Stimulated activated CD4-positive, alpha-beta T cell treated with anti-CD3 and anti-CD28 coated beads, Interleukin-15, amount 100 ng/mL, for 48 hours (primary cell): ENCODE measurements around the gene SYNGR1.
"Not testable (repeated sequence)": the region's sequence is repeated elsewhere in the genome, so short reads cannot be mapped to it uniquely, and the experiment has no call there.

Experiments
- DNase-seq, 2 donors: peaks; one replicate each; pipeline ENCODE4 v3.0.0-alpha.2; 2020; ENCODE audit warnings: low read depth in 2 of 2

The SYNGR1 gene

DNA sequence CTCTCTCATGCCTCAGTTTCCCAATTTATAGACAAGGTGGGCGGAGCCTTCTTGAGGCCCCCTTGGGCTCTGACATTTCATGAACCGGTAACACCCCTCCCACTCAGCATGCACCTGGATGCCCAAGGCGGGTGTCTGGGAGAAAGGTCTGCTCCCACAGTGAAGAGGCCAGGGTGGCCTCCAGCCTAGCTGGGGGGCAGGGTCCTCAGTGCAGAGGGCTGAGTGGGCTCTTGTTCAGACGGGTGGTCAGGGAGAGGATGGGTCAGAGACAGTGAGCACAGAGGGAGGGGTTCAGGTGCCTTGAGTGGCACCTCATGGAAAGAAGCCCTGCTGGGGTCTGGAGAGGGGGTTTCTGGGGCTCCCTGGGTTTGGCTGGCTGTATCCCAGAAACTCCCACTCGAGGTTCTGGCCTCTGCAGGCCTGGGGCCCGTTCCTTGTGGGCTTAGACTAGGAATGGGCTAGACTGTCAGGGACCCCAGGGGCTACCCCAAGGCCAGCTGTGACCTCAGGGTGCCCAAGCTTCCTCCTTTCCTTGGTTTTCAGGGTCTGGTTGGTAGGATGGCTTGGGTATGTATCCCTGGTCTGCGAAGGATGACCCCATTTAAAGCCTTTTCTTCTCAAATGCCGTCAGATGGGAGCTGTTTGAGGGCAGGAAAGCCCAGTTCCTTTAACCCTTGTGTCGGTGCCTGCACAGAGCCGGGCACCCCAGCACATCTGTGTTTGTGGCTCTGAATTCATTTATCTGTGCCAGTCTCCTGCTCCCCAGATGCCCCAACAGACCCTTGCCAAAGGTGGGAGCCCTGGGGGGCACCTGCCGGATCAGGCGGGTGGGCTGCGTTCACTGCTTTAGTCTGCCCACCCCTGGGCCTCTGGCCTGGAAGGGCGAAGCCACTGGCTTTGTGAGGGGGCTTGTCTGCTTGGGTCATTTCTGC is 1.2 kb downstream of the SYNGR1 start:
- no peak for DNase-seq

- DNase-seq: no peak
These were observed 2.0 kb downstream of the SYNGR1 start for GRCh38 chr22:39351689-39352214.

- no peak for DNase-seq
These were observed 2.6 kb downstream of the SYNGR1 start for GRCh38 chr22:39352306-39352891.

GRCh38 chr22:39353346-39353745 is 3.6 kb downstream of the SYNGR1 start:
- DNase-seq: no peak

DNA sequence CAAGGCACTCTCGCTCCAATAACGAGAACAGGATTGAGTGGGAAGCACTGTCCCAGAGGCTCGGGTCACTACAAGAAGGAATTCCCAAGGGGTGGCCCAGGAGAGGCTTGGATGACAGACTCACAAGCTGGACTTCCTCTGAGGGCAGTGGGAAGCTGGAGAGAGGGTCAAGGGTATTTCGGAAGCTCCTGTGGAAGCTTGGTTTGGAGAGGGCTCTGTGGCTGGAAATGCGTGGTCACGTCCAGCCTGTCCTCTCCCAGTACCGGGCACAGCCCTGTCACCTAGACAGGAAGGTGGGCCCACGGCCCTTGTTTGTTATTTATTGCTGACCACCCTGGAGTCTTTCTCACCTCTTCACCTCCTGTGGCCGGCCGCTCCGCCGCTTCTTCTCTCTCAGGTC is 5.3 kb downstream of the SYNGR1 start:
- no peak for DNase-seq

DNA sequence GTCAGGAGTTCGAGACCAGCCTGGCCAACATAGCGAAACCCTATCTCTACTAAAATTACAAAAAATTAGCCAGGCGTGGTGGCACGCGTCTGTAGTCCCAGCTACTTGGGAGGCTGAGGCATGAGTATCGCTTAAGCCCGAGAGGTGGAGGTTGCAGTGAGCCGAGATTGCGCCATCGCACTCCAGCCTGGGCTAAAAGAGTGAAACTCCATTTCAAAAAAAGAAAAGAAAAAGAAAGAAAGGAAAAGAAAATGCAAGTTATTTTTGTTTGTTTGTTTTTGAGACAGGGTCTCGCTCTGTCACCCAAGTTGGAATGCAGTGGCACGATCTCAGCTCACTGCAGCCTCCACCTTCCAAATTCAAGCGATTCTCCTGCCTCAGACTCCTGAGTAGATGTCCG is 6.0 kb downstream of the SYNGR1 start:
- DNase-seq: not testable (repeated sequence)

DNA sequence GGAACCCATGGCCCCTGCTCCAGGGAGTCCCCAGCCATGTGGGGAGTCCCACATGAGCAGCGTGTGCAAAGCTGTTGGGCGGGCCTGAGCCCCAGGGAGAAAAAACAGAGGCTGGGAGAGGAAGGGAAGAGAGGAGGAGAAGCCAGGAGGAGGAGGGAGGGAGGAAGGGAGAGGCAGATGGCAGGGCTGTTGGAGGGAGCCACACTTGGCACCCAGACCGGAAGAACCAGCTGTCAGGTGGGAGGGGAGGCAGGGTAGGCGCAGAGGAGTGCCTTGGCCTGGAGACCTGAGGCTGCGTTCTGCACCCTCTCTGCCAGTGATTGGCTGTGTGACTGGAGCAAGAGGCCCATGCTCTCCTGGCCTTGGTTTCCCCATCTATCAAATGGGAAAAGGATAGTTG is 6.7 kb downstream of the SYNGR1 start:
- DNase-seq: no peak

DNA sequence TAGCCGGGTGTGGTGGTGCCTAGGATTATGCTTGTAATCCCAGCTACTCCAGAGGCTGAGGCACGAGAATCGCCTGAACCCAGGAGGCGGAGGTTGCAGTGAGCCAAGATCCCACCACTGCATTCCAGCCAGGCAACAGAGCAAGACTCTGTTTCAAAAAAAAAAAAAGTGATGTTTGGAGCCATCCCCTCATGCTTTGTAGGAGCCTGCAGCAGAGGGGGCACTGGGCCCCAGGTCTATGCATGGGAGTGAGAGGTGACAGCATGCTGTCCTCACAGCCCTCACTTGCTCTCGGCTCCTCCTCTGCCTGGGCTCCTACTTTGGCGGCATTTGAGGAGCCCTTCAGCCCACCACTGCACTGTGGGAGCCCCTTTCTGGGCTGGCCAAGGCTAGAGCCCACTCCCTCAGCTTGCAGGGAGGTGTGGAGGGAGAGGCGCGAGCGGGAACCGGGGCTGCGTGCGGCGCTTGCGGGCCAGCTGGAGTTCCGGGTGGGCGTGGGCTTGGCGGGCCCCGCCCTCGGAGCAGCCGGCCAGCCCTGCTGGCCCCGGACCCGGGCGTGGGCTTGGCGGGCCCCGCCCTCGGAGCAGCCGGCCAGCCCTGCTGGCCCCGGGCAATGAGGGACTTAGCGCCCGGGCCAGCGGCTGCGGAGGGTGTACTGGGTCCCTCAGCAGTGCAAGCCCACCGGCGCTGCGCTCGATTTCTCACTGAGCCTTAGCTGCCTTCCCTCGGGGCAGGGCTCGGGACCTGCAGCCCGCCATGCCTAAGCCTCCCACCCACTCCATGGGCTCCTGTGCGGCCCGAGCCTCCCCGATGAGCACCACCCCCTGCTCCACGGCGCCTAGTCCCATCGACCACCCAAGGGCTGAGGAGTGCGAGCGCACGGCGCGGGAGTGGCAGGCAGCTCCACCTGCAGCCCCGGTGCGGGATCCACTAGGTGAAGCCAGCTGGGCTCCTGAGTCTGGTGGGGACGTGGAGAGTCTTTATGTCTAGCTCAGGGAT is 7.6 kb downstream of the SYNGR1 start:
- DNase-seq: not testable (repeated sequence)

DNA sequence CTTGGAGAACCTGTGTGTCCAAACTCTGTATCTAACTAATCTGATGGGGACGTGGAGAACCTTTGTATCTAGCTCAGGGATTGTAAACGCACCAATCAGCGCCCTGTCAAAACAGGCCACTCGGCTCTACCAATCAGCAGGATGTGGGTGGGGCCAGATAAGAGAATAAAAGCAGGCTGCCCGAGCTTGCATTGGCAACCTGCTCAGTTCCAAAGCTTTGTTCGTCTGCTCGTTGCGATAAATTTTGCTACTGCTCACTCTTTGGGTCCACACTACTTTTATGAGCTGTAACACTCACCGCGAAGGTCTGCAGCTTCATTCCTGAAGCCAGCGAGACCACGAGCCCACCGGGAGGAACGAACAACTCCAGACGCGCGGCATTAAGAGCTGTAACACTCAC is 8.4 kb downstream of the SYNGR1 start:
- DNase-seq: not testable (repeated sequence)

DNA sequence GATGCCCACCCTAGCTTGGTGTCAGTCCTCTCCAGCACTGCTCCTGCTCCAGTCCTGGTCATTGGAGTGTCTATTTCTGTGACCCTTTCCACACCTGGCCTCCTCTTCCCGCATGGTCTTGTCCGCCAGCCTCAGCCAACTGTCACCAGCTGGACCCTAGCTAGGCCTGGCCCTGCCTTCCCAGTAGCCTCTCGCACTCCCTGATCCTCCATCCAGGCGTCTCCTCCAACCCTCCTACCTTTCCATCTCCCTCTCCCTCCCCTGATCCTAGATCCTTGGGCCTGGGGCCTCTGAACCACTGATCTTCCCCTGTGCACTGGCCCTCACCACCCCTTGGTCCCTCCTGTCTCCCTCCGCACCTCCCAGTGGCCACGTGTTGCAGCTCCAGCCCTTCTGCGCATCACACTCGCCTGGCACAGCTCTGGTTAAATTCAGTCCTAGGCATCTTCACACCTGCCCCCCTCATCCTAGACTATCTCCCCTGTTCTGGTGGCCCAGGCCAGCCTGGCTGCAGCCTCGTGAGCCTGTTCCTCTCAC is 9.9 kb downstream of the SYNGR1 start:
- DNase-seq: no peak

DNA sequence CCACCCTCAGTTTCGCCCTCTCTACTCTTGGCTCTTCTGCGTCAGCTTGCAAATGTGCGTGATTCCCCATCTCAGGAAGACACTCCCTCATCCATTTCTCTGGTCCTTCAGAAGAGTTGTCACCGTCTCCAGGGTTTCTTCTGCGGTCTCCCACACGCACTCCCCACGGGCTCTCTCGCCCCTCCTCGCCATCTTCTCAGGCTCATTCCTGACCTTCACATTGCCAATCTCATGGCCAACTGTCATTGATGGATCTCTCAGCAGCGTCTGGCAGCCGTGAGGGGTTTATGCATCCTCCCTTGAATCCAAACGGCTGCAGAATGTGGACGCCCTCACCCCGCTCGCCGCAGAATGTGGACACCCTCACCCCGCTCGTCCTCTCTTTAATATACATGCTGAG is 10.5 kb downstream of the SYNGR1 start:
- DNase-seq: no peak

- no peak for DNase-seq
These were observed 11.1 kb downstream of the SYNGR1 start for GRCh38 chr22:39360674-39361413.

DNA sequence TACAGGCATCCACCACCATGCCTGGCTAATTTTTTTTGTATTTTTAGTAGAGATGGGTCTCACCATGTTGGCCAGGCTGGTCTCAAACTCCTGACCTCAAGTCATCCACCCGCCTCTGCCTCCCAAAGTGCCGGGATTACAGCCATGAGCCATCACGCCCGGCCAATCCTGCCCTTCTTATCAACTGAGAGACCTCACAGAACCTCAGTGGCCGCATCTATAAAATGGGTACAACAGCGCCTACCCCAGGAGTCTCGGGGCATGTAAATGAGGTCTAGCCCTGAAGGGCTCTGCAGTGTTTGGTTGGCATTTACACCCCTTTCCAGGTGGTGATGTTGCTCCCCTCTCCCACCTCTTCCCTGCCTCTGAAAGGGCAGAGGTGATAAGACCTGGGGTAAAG is 11.7 kb downstream of the SYNGR1 start:
- no peak for DNase-seq

DNA sequence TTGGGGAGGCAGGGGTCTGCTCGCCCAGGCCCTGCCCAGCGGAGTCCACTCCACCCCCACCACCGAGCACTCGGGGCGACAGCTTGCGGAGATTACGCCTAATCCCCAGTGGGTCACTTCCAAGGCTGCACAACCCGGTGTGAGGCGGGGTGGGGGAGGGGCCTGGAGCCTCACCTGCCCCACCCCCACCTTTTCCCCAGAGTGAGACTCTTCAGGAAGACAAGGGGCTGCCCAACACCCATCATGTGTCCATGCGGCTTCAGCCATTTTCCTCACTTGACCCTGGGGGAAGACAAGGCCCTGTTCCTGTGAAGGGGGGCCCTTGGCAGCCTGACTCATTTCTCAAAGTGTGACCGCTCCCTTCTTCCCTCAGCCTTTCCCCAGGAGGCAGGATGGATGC is 12.5 kb downstream of the SYNGR1 start:
- DNase-seq: no peak

- DNase-seq: no peak
These were observed 13.1 kb downstream of the SYNGR1 start for GRCh38 chr22:39362932-39363331.

GRCh38 chr22:39363751-39364515 is 14.1 kb downstream of the SYNGR1 start:
- no peak for DNase-seq

DNA sequence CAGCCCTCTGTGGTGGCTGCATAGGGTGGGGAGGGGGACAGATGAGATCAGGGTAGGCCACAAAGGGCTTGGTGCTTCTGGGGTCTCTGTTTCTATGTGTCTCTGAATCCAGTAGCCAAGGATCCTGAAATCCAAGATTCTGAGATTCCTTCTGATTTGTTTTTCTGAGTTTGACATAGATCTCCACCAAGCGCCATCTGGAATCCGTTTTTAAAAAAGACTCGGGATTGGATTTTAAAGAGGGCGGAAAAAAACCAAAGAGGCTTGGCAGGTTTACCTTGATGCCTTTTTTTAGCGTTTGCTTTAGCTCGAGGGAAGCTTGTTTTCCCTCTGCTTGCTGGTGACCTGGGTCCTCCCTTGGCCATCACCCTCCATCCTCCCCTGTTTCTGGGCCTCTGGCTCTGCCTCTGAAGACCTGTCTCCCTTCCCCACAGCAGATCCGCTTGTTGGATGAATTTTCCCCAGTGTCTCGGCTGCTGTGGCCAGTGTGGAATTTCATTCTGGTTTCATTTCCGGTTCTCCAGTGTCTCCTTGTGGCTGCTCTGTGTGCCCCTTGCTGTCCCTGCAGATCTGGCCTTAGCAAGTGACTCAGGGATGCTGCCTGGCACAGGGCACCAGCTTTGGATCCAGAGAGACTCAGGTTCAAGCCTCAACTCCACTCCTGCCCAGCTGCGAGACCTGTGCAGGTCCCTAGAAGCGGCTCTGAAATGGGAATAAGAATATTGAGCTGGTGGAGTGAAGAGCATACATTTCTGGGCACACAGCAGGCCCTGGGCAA is 15.1 kb downstream of the SYNGR1 start:
- no peak for DNase-seq

DNA sequence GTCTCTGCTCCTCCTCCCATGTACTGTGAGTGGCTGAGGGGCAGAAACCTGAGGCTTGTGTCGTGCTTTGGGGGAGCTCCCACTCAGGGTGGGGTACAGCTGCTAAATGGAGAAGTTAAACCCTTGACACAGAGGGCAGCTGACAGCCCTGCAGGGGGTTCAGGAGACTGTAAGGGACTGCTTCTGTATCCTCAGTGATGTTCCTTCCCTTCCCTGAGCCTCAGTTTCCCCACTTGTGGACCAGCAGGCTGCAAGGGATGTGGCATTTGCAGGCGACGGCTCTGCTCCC is 15.6 kb downstream of the SYNGR1 start:
- DNase-seq: no peak

GRCh38 chr22:39367035-39367434 is 17.2 kb downstream of the SYNGR1 start:
- DNase-seq: no peak
